Measurements from ENCODE around the gene ABLIM2.
A peak's percentile ranks its signal among the peaks of the same experiment; 100 is the strongest.

Gene ABLIM2

GRCh38 chr4:7967063-7967440 is 191.6 kb downstream of the ABLIM2 start:
- Histone ChIP-seq H3K9ac (ENCODE audit: low read length) (no peak overlapping the region), H3K9me3 (ENCODE audit: control insufficient read depth, low read length) (no peaks in the 10 kb centered on the region), H3K4me1 (ENCODE audit: control insufficient read depth, insufficient read depth, low read length) (peaks cover 51% of the 10 kb centered on the region), H3K4me3 (ENCODE audit: low read length) (no peak overlapping the region), H3K36me3 (ENCODE audit: control insufficient read depth, insufficient read depth, low read length) (no peaks in the 10 kb centered on the region), H3K27me3 (ENCODE audit: control insufficient read depth, insufficient read depth, low read length) (no peaks in the 10 kb centered on the region)

GRCh38 chr4:7966281-7967062 is 192.1 kb downstream of the ABLIM2 start:
- Histone ChIP-seq H3K36me3 (ENCODE audit: control insufficient read depth, insufficient read depth, low read length) (no peaks in the 10 kb centered on the region), H3K9ac (ENCODE audit: low read length) (no peak overlapping the region), H3K4me1 (ENCODE audit: control insufficient read depth, insufficient read depth, low read length) (peaks cover 45% of the 10 kb centered on the region), H3K9me3 (ENCODE audit: control insufficient read depth, low read length) (no peaks in the 10 kb centered on the region), H3K4me3 (ENCODE audit: low read length) (no peak overlapping the region), H3K27me3 (ENCODE audit: control insufficient read depth, insufficient read depth, low read length) (no peaks in the 10 kb centered on the region)

- Histone ChIP-seq H3K27me3 (ENCODE audit: control insufficient read depth, insufficient read depth, low read length) (no peaks in the 10 kb centered on the region), H3K9ac (ENCODE audit: low read length) (no peak overlapping the region), H3K36me3 (ENCODE audit: control insufficient read depth, insufficient read depth, low read length) (no peaks in the 10 kb centered on the region), H3K9me3 (ENCODE audit: control insufficient read depth, low read length) (no peaks in the 10 kb centered on the region), H3K4me3 (ENCODE audit: low read length) (no peak overlapping the region), H3K4me1 (ENCODE audit: control insufficient read depth, insufficient read depth, low read length) (peaks cover 47% of the 10 kb centered on the region)
Measured at GRCh38 chr4:7964890-7965662, 193.5 kb downstream of the ABLIM2 start.

- Histone ChIP-seq H3K36me3 (ENCODE audit: control insufficient read depth, insufficient read depth, low read length) (no peaks in the 10 kb centered on the region), H3K9ac (ENCODE audit: low read length) (no peak overlapping the region), H3K4me1 (ENCODE audit: control insufficient read depth, insufficient read depth, low read length) (peaks cover 43% of the 10 kb centered on the region), H3K4me3 (ENCODE audit: low read length) (no peak overlapping the region), H3K9me3 (ENCODE audit: control insufficient read depth, low read length) (no peaks in the 10 kb centered on the region), H3K27me3 (ENCODE audit: control insufficient read depth, insufficient read depth, low read length) (no peaks in the 10 kb centered on the region)
Measured at GRCh38 chr4:7964459-7964858, 194.2 kb downstream of the ABLIM2 start.

GRCh38 chr4:7963691-7964090 is 194.9 kb downstream of the ABLIM2 start:
- Histone ChIP-seq H3K27me3 (ENCODE audit: control insufficient read depth, insufficient read depth, low read length) (no peaks in the 10 kb centered on the region), H3K9me3 (ENCODE audit: control insufficient read depth, low read length) (no peaks in the 10 kb centered on the region), H3K9ac (ENCODE audit: low read length) (no peak overlapping the region), H3K4me1 (ENCODE audit: control insufficient read depth, insufficient read depth, low read length) (peaks cover 39% of the 10 kb centered on the region), H3K36me3 (ENCODE audit: control insufficient read depth, insufficient read depth, low read length) (no peaks in the 10 kb centered on the region), H3K4me3 (ENCODE audit: low read length) (no peak overlapping the region)

- peaks cover 34% of the 10 kb centered on the region for H3K4me1 ChIP-seq (ENCODE audit: control insufficient read depth, insufficient read depth, low read length)
- H3K9ac ChIP-seq (ENCODE audit: low read length), result no peak overlapping the region
- H3K27me3 ChIP-seq (ENCODE audit: control insufficient read depth, insufficient read depth, low read length), result no peaks in the 10 kb centered on the region
- no peaks in the 10 kb centered on the region for H3K36me3 ChIP-seq (ENCODE audit: control insufficient read depth, insufficient read depth, low read length)
- H3K4me3 ChIP-seq (ENCODE audit: low read length), result no peak overlapping the region
- H3K9me3 ChIP-seq (ENCODE audit: control insufficient read depth, low read length), result no peaks in the 10 kb centered on the region
Measured at GRCh38 chr4:7962609-7963508, 195.8 kb downstream of the ABLIM2 start.

- Histone ChIP-seq H3K4me3 (ENCODE audit: low read length) (no peak overlapping the region), H3K9me3 (ENCODE audit: control insufficient read depth, low read length) (no peaks in the 10 kb centered on the region), H3K36me3 (ENCODE audit: control insufficient read depth, insufficient read depth, low read length) (no peaks in the 10 kb centered on the region), H3K4me1 (ENCODE audit: control insufficient read depth, insufficient read depth, low read length) (peaks cover 29% of the 10 kb centered on the region), H3K27me3 (ENCODE audit: control insufficient read depth, insufficient read depth, low read length) (no peaks in the 10 kb centered on the region), H3K9ac (ENCODE audit: low read length) (peak overlapping the region; percentile 33)
Measured at GRCh38 chr4:7960790-7961655, 197.6 kb downstream of the ABLIM2 start.

GRCh38 chr4:7960017-7960789 is 198.4 kb downstream of the ABLIM2 start:
- Histone ChIP-seq H3K36me3 (ENCODE audit: control insufficient read depth, insufficient read depth, low read length) (no peaks in the 10 kb centered on the region), H3K4me3 (ENCODE audit: low read length) (no peak overlapping the region), H3K27me3 (ENCODE audit: control insufficient read depth, insufficient read depth, low read length) (no peaks in the 10 kb centered on the region), H3K4me1 (ENCODE audit: control insufficient read depth, insufficient read depth, low read length) (peaks cover 23% of the 10 kb centered on the region), H3K9ac (ENCODE audit: low read length) (peak overlapping the region; percentile 33), H3K9me3 (ENCODE audit: control insufficient read depth, low read length) (no peaks in the 10 kb centered on the region)

GRCh38 chr4:7959078-7959477 is 199.5 kb downstream of the ABLIM2 start:
- Histone ChIP-seq H3K4me1 (ENCODE audit: control insufficient read depth, insufficient read depth, low read length) (peaks cover 16% of the 10 kb centered on the region), H3K9ac (ENCODE audit: low read length) (no peak overlapping the region), H3K36me3 (ENCODE audit: control insufficient read depth, insufficient read depth, low read length) (no peaks in the 10 kb centered on the region), H3K27me3 (ENCODE audit: control insufficient read depth, insufficient read depth, low read length) (no peaks in the 10 kb centered on the region), H3K9me3 (ENCODE audit: control insufficient read depth, low read length) (no peaks in the 10 kb centered on the region), H3K4me3 (ENCODE audit: low read length) (no peak overlapping the region)

GRCh38 chr4:7956934-7957656 is 201.5 kb downstream of the ABLIM2 start:
- H3K36me3 ChIP-seq (ENCODE audit: control insufficient read depth, insufficient read depth, low read length), result no peaks in the 10 kb centered on the region
- peaks cover 16% of the 10 kb centered on the region for H3K4me1 ChIP-seq (ENCODE audit: control insufficient read depth, insufficient read depth, low read length)
- no peaks in the 10 kb centered on the region for H3K9me3 ChIP-seq (ENCODE audit: control insufficient read depth, low read length)
- no peaks in the 10 kb centered on the region for H3K27me3 ChIP-seq (ENCODE audit: control insufficient read depth, insufficient read depth, low read length)
- H3K9ac ChIP-seq (ENCODE audit: low read length), result no peak overlapping the region
- no peak overlapping the region for H3K4me3 ChIP-seq (ENCODE audit: low read length)
